ENCODE data around the gene TSPAN1.

Gene TSPAN1, protein sequence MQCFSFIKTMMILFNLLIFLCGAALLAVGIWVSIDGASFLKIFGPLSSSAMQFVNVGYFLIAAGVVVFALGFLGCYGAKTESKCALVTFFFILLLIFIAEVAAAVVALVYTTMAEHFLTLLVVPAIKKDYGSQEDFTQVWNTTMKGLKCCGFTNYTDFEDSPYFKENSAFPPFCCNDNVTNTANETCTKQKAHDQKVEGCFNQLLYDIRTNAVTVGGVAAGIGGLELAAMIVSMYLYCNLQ

DNA sequence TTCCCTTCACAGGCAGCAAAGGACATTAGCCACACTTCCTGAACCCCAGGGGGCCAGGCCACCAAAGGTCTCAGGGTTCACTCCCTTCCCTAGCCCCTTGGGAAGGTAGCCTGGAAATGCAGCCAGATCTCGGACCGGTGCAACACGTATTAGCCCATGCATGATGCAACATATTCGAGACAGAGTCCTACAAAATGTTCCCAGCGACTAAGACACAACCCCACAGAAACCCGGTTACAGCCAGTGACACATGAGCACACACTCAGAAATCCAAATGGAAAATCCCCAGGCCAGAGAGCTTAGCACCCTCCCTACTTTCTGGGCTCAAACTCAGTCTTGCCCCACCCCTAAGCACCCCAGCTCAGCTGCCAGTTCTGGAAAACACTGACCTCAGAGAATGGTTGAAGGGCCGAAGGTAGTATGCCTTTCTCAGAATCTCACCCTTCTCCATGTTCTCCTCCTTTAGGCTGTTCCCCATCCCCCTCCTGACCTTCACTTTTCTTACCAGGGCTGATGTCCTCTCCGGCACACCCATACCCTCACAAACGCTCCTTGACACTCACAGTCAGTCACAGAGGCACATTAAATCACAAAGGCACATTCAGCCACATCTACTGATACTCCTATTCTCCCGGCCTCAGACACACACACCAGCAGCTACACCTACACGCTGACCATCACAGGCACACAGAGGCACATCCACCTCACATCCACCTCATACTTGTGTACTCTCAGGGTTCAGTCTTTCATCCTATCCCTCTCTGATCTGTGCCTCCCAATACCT lies at the start of gene TSPAN1:
TSS of gene TSPAN1 (plus strand) at position 640 of the 784 bp plus-strand sequence. CDS start 6,021 bp downstream, outside the sequence.
- DNase-seq: no peak

DNA sequence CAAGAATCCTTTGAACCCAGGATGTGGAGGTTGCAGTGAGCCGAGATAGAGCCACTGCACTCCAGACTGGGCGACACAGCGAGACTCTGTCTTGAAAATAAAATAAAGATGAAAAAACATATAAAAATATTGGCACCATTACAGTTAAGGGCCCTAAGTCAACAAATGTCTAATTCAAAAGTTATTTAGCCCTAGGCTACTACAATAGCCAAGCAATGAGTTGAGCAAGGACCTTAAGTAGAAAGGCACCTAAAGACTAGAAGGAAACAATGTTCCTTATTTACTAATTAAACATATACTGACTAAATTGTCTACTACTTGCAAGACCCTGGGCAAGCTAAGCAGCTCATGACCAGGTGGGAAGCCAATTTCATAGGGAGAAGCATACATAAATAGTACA lies 46.5 kb upstream of the TSPAN1 start:
- no peak for DNase-seq

DNA sequence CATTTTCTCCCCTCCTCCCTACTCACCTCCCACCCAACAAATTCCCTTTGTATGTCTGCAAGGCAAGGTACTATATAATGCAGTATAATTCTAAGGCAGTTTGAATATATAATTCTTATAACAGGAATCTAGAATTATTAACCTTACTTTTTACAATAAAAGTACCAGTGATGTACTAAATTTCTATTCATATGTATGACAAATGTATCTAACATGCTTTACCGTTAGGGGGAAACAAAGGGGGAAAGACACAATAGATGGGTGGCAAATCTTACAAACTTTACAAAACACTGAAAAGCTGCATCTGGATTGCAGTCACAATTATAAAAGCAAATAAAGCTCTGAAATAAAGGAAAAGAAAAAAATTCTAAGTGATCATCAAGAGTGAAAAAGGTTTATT lies 44.8 kb upstream of the TSPAN1 start:
- no peak for DNase-seq

DNA sequence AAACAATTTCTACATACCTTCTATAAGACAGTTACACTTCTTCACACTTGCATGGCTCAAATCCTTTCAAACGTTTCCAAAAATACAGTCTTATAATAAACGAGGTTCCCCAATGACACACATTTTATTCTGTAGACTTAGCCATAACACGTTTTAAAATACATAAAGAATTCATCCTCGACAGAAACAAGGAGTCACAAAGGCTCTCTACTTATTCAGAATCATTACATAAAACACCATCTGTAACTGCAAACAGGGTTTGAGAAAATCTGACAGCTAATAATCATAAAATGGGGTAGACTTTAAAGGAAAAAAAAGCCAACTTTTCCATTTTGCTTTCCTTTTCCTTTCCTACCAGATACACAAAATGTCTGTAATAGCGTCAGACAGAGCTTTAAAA lies 44.3 kb upstream of the TSPAN1 start:
- no peak for DNase-seq

DNA sequence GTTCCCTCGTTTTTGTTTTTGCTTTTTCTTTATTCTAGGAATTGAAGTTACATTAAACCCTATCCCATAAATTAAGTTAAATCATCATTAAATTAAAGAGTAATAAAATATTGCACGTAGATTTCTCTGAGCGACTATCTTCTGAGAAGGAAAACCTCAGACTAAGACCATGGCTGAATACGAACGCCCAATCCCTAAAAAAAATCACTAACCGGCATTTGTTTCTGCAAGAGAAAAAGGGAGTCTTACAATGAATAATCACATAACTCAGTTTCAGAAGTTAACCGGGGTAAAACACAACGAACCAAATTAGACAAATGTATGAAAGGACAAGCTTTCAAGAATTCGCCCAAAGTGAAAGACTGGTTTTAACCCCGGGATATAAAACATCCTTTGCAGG lies 43.8 kb upstream of the TSPAN1 start:
- peak in 1 of 2 donors; percentile 19 for DNase-seq

DNA sequence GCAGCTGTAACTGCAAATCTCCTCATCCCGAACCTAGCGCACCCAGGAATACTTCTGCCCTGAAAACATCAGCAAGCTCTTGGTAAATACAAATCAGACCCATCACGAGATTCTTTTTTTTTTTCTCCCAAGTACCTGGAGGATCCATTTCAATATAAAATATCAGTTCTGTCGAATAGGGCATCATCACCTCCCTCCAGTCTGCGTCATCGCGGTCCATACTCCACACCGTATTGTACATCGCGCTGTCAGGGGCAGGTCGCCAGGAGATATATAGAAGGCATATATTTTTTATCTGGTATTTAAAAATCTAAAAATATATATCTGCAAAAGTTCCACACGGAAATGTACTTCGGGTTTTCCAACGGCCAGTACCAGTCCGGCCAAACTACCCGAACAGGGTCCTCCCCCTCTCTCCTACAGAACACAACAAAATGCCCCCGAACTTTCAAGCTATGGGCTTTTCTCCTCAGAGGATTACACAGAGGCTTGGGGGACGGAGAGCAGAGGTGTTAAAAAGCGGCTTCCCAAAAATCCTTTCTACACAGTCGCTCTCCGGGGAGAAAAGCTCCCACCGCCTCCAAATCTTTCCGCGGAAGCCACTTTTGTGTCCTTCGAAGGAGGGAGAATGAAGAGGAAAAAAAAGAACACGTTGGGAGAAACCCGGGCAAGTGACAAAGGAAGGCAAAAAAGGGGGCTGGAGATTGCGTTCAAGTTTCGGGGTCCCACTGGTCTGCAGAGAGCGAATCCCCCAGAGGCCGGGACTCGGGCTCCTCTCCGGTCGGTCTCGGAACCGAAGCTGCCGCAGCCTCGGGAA lies 43.0 kb upstream of the TSPAN1 start:
- DNase-seq: no peak

DNA sequence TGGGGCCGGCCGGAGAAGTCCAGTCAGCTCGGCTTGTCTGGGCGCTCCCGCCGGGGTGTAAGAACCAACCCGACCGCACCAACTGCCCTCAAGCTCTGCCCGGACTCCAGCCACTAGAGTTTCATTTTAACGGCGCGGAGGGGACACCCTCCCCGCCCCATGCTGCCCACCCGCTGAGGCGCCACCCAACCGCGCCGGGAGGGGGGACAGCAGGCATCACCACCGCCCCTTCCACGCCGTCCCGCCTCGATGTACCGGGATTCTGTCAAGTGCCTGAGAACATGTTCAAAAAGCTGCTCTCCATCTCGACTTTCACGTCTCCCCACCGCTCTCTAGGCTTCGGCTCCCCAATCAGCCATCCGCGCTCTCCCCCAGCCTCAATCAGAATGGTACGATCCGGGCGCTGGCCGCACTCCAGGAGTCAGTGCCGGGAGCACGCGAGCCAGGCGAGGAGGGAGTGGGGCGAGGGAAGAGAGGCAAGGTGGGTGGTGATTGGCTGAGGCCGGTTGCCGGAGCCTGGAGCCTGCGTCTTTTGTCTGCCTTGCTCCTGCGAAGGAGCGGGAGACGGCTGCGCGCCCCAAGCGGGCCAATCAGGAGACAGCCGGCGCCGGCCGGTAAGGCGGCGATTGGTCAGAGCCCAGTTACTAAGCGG lies 42.2 kb upstream of the TSPAN1 start, which contains the start of gene PIK3R3:
TSS of gene PIK3R3 (minus strand) at position 101 of the 652 bp plus-strand sequence. CDS start 677 bp downstream, outside the sequence.
- DNase-seq: peak; percentile 96 to 97

DNA sequence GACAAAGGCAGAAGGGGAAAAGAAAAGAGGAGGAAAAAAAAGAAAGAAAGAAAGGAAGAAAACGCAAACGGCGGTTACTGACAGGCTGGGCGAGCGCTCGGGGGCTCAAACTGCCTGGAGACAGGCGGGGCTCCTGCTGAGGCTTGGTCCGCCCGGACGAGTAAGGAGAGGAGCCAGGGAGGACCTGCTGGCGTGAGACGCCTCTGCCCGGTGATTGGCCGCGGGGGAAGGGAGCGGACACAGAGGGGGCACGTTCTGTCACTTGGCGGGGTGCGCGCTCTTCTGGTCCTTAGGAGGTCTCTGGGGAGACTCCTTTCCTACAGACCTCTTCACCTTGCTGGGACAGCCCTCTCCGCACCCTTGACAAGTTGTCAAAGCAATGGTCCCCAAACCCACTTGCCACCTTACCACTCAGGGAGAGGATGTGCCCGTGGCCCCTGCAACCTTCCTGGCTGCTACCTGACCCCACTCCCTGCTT lies 41.7 kb upstream of the TSPAN1 start:
- no peak for DNase-seq

DNA sequence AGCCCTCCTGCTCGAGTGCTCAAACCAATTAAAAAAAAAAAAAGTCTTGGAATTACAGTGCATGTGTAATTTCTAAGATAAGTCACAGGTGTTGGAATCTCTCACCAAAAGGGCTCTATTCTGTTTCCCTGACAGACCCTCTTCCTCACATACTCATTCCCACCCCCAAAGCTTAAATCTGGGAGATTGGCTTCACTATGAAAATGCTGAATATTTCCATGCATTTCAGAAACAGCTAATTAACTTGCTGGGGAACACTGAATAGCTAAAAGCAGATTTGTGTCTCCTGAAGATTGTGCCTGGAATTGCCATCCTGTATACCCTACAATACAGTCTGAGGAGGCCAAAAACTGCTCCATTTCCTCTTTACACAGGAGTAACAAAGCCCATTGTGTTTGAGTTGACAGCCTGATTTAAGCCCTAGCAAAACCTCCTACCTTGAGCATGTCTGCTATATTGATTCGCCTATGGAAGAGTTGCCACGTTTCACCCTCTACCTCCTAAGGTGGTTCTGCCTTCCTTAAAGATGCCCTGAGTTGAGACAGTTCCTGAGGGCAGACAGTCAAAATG lies 41.0 kb upstream of the TSPAN1 start:
- DNase-seq: no peak

DNA sequence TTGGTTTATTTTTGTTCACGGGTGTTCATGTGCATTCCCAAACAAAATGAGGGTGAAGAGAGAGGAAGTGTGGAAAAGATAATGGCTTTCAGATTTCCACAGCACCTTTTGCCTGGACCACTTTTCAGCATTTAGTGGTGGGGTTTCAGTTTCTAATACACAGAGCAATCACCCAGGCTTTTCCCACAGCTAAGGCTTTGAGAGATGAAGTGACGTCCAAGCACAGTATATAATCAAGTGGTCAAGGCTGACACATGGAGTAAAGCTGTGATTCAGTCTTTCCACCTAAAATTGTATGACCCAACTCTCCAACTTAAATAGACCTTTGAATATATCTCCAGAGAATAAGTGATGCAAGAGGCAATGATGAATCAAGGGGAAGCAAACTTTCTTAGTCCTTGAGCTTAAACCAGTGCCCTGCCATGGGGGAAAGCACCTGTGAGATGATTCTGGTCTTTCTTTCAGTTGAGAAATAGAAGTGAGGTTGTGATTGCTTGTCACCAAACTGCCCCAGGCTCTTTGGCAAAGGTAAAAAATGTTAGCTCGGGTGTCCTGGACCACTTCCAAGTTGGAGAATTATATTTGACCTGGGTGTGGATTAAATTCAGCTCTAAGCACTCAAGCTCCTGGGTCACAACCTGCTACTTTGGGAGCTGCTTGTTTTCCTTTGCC lies 40.1 kb upstream of the TSPAN1 start:
- DNase-seq: no peak

DNA sequence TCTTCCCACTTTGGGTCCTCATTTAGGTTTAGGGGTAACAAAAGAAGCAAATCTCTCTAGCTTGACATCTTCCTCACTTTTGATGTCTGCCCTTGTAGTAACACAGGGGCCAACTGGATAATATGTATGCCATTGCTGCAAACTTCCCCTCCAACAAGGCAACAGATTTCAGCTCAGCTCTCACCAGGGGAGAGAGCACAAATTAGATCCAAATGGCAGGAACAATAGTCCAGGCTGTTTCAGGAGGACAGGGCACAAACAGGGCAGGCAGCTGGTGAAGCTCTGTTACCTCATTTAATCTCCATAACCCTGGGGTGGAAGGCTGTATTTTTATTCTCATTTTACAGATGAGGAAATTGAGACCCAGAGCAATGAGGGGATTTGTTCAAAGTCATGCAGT lies 38.2 kb upstream of the TSPAN1 start:
- DNase-seq: no peak

DNA sequence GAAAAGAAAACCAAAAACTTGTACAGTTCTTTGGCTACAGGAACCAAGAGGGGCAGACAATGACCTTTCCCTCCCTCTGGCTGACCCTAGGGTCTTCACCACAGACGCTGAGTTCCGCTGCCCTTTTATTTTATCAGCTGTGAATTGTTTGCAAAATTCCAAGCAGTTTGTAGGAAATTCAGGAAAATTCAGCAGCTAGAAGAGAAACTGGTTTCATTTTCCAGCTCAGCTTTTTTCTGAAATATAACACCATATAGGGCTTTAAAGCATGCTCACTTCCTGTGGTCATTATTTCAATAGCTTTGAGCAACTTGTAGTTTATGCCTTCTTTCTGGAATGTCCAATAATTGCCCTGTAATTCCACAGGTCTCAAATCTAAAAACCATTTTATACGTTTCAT lies 37.0 kb upstream of the TSPAN1 start:
- DNase-seq: no peak

DNA sequence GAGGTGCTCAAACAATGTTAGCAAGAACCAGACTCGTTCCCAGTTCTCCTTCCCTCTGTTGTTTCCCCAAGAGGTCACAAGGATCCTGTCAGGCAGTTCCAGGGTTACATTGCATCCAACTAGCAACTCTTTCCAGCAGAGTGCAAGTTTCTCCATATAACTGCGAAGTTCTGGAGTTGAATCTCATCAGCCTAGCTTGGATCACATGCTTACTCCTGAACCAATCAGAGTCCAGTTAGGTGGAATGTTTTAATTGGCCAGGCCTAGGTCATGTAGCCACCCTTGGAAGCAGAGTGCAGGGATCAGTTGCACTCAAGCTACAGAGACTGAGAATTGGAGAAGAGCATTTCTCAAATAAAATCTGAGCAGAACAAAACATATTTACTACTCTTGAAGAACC lies 26.6 kb upstream of the TSPAN1 start:
- DNase-seq: no peak

DNA sequence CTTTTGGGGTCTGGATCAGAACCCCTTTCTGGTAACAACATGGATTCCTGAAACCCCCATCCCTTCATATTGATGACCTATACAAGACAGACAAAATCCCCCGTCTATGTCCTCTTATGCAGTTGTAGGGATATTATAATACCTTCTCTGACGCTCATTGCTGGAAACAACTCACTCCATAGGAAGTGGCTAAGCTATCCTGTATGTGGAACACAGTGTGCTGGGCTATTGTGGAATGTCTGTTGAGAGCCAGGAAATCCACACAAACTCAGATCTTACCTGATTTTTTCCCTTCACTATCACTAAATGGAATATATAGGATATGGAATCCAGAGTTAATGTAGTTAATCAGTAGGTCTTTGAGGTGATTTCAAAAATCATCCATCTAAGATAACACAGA lies 24.8 kb upstream of the TSPAN1 start:
- no peak for DNase-seq

DNA sequence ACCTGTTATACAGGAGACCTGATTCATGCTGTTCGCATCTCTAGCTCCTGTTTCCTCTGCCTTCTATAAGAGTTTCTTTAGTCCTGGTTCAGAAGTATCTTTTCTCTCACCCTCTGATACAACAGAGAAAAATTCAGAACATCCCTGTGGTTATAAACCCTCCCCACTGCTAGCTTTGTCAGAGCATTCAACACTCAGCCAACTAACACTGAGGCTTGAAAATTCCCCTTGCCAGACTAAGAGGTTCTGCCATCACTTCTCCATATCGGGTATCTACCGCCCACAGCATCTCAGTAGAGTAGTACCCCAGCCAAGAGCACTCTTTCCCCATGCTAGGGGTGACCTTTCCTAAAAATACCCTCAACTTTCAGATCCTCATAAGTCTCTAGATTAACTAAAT lies 22.9 kb upstream of the TSPAN1 start:
- no peak for DNase-seq

DNA sequence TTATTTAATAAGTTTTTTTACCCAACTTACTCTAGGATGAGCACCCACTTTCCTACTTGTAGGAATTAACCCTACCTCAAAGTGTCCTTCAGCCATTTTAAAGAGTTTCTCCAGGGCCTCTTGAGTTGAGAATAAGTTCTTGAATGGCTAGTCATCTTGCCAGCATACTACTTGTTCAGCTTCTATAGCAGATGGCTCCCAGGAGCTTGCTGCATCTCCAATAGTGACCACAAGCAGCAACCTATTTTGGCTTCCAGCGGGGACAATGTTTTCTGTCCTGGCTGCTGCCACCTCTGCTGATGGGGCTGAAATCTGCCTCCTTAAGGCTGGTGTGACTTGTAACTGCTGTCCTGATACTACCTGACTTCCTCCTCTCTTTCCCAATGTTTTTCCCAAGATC lies 21.7 kb upstream of the TSPAN1 start:
- DNase-seq: no peak

DNA sequence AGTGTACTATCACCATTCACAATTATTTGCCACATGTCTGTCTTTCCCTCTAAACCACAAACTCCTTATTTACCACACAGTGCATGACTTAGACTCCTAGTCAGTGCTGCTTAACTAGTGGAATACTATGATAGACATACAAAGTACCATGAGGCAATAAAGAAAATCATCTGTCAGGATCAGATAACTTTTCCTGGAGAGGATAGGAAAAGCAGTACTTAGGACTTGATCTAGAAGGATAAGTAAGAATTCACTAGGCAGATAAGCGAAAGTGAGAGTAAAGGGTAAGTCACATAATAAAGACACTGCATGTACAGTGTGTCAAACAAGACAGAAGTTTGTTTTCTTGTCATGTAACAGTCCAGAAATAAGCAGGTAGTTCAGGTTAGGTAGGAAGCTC lies 21.2 kb upstream of the TSPAN1 start:
- no peak for DNase-seq

DNA sequence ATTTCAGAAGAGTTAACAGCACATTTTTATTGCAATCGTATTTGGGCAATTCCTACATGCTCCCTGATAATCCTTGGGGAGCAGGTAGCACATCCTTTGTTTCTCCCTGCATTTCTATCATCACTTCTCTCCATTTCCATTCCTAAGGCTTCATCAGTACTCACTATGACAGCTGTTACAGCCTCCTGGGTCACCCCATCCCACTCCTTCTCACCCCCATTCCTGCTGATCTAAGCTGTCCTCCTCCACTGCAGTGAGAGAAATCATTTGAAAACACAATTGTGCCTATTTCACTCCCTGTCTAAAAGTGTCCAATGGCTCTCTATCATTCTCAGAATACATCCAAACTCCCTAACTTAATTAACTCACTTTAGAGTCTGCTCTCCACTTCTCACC lies 17.0 kb upstream of the TSPAN1 start:
- no peak for DNase-seq

DNA sequence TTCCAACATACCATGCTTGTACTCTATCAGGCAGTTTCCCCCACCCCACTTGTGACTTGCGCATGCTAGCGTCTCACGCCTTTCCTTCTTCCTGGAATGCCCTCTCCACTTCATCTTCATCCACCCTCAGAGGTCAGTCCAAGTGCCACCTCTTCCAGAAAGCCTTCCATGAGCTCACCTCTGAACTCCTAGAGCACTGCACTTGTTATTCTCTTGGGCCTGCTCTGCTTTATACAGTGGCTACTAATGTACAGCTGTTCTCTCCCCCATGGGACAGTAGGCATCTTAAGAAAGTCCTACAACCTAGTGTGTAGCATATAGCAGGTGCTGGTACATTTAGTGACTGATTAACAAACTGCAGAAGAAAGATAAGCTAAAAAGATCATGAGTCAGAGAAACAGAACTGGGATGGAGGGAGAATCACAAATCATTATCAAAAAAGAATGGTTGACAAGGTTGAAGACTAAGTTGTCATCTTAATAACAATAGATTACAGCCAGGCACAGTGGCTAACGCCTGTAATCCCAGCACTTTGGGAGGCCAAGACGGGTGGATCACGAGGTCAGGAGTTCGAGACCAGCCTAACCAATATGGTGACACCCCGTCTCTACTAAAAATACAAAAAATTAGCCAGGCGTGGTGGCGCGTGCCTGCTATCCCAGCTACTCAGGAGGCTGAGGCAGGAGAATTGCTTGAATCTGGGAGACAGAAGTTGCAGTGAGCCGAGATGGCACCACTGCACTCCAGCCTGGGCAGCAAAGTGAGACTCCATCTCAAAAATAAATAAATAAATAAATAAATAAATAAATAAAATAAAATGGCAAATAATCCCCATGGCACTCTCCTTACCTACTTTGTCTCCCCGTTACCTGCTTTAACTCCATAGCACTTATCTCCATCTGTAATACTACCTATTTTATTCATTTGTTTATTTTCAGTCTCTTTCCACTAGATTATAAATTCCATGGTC lies 16.3 kb upstream of the TSPAN1 start:
- no peak for DNase-seq

DNA sequence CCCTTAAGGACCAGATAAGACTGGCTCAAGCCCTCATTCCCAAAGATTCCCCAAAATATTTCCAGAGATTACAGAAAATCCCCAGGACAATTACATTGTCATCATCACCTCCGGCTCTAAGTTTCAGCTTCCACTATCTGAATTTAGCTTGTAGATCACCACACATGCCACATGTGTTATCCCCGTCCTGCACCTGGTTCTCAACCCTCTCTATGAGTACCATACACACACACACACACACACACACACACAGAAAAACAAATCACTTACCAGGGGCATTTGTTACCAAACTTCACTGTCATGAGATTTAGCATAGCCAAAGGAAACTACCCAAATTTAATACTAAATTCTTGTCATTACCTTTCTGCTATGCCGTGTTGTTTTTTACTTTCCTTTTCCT lies 15.4 kb upstream of the TSPAN1 start:
- no peak for DNase-seq

DNA sequence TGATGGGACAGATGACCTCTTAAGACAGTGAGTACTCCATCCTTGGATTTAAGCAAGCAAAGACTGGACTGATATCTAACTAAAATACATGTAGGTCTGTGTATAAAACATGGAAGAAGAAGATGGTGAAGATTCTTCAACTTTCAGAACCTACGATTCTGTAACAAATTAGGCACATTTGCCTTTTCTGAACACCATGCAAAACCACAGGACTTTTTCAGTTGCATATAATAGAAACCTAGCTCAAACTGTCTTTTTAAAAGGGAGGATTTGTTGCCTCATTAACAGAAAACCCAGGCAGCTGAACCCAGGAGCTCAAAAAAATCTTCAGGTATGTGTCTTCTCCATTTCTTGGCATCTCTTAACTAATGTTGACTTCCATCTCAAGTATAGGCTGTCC lies 14.7 kb upstream of the TSPAN1 start:
- DNase-seq: no peak

Data from hippocampal formation (tissue), 2 donors.